ENCODE results near the gene APOD. TPM values are rescaled to one million over a fixed set of nuclear protein-coding genes. Genes with fewer than 3 reads are reported as not detected.

APOD gene
- total RNA-seq (2011; cell fraction: chromatin; rRNA removed; ENCODE audit: low replicate concordance), result 0.42 and 0.58 TPM in 2 replicates
- 1.3 TPM in 2 replicates for total RNA-seq (2011; cell fraction: nucleolus; rRNA removed)
- total RNA-seq (2011; cell fraction: nucleoplasm; rRNA removed), result 0.29 and 1.8 TPM in 2 replicates
- total RNA-seq (2014; rRNA removed), result not detected in 2 replicates
- total RNA-seq (2014; rRNA removed; fragmentation: Illumina TruSeq; extraction: Trizol), result 0.25 and 0.48 TPM in 2 replicates
- 0.18 TPM in 1 of 2 replicates, not detected in the other for total RNA-seq (2015; rRNA removed; fragmentation: Illumina TruSeq; extraction: Trizol)
- 0.33 and 0.83 TPM in 2 replicates for total RNA-seq (2021)
- polyA plus RNA-seq (2011; rRNA removed), result 0.50 TPM in 1 of 2 replicates, not detected in the other
- 0.04 and 0.27 TPM in 2 replicates for polyA plus RNA-seq (2011; cell fraction: cytosol; rRNA removed)
- polyA plus RNA-seq (2011; cell fraction: nucleus; rRNA removed), result 0.11 and 0.21 TPM in 2 replicates
- 0.26 and 1.4 TPM in 2 replicates for polyA plus RNA-seq (2012)
- 0.48 and 0.54 TPM in 2 replicates for polyA plus RNA-seq (2014; fragmentation: Illumina TruSeq; extraction: Trizol)
- polyA plus RNA-seq (2014; fragmentation: Nextera tagmentation; extraction: Ambion mirVana), result under 1 TPM; 0.36 to 0.44 TPM
- 0.32 TPM in 1 of 2 replicates, not detected in the other for polyA plus RNA-seq (2014; rRNA removed)
- polyA minus RNA-seq (2011; rRNA and poly(A)+ RNA removed), result 0.36 and 0.74 TPM in 2 replicates
- polyA minus RNA-seq (2011; cell fraction: cytosol; rRNA and poly(A)+ RNA removed), result not detected in 2 replicates
- polyA minus RNA-seq (2011; cell fraction: nucleus; rRNA and poly(A)+ RNA removed), result not detected in 2 replicates
- percentile 25 among the genes with signal in this experiment for Bru-seq, nascent RNA
- percentile 13 among the genes with signal in this experiment for BruChase-seq, experiment 1, labeled RNA remaining after a 2-hour chase
- percentile 15 among the genes with signal in this experiment for BruChase-seq, experiment 2, labeled RNA remaining after a 6-hour chase
- long read RNA-seq, experiment 1, result 0 reads
- long read RNA-seq, experiment 2, result 0 reads
- long read RNA-seq, experiment 3, result 0 reads

- CTCF ChIA-PET (ENCODE audit: low intra/inter-chr PET ratio), result no interaction called here
- H3K4me2 ChIP-seq (ENCODE audit: insufficient read depth, low read length), result peak within 1 kb of the TSS; percentile 63
- no TSS peak for BruUV-seq (replicated peaks)
- no peaks in the 10 kb centered on the region for H3K36me3 ChIP-seq (ENCODE audit: control insufficient read depth, insufficient read depth, low read length)
- 9% methylated on average over 16 of the region's 16 CpGs for WGBS (ENCODE audit: insufficient coverage, low coverage, missing lambda C conversion rate)
- intact Hi-C loops (cut with micrococcal nuclease), result no loop called here
- peak within 1 kb of the TSS; percentile 90 for H2AFZ ChIP-seq (ENCODE audit: low read depth, low read length)
- peaks cover under 1 to 16% of the 10 kb centered on the region in 2 experiments; a peak in 4 of 5 replicates for H3K4me1 ChIP-seq (replicated peaks in 1 of 2; ENCODE audit: control insufficient read depth in 2 of 2, insufficient read depth in 2 of 2, low read length in 2 of 2)
- H3K27me3 ChIP-seq (ENCODE audit: control insufficient read depth in 2 of 2, insufficient read depth in 2 of 2, low read length in 2 of 2), result peaks cover 13 to 31% of the 10 kb centered on the region in 2 experiments; a peak in 3 of 5 replicates
- no peaks in the 10 kb centered on the region for H3K79me2 ChIP-seq (ENCODE audit: control insufficient read depth, insufficient read depth, low read length)
- H3K27ac ChIP-seq (ENCODE audit: extremely low read depth, low read depth, low read length), result peak within 1 kb of the TSS; percentile 65; the same call in 1 of the 3 replicates
- FAIRE-seq (no peak), ATAC-seq (peak; percentile 65), DNase-seq (ENCODE audit: extremely low read depth in 1 of 4, low spot score in 3 of 4) (peak; percentile 40 to 65 (median 54))
- POLR2A ChIA-PET, result interaction anchor here (0.6 to 1.7 kb wide), 5 partner anchors 10 to 939 kb away, joined by 3 to 6 read pairs (median 3); no protein-coding TSS in a partner anchor
- H4K20me1 ChIP-seq (replicated peaks; ENCODE audit: control insufficient read depth, insufficient read depth, low read length), result no peaks in the 10 kb centered on the region
- no peaks in the 10 kb centered on the region for H3K9me1 ChIP-seq (ENCODE audit: control insufficient read depth, insufficient read depth, low read length)
- no peak within 1 kb of the TSS for H3K4me3 ChIP-seq
- in situ Hi-C loops (cut with MboI), result no loop called here
- H3K9ac ChIP-seq (ENCODE audit: insufficient read depth in 1 of 2, low read depth in 2 of 2, low read length in 2 of 2), result peak within 1 kb of the TSS in 1 of 2 experiments; percentile 73; a peak in 1 of 4 replicates
- no peaks in the 10 kb centered on the region for H3K9me3 ChIP-seq (replicated peaks; ENCODE audit: control insufficient read depth, insufficient read depth, low read depth, low read length)
- peak; percentile 60; the same call in 1 of the 2 replicates for TF ChIP-seq CTBP1 (IDR thresholded peaks at IDR 0.05; ENCODE audit: borderline replicate concordance)
- TF ChIP-seq CEBPZ (IDR thresholded peaks at IDR 0.05; ENCODE audit: borderline replicate concordance, low read depth, low read length), result no peak
- peak; percentile 52 for TF ChIP-seq ARID1B (IDR thresholded peaks at IDR 0.05)
- TF ChIP-seq HDAC1 (IDR thresholded peaks at IDR 0.05), result peak in 1 of 2 experiments; percentile 27; a peak in 1 of 4 replicates
- TF ChIP-seq YBX1 (IDR thresholded peaks at IDR 0.05), result no peak
- TF ChIP-seq, protein P1, sequence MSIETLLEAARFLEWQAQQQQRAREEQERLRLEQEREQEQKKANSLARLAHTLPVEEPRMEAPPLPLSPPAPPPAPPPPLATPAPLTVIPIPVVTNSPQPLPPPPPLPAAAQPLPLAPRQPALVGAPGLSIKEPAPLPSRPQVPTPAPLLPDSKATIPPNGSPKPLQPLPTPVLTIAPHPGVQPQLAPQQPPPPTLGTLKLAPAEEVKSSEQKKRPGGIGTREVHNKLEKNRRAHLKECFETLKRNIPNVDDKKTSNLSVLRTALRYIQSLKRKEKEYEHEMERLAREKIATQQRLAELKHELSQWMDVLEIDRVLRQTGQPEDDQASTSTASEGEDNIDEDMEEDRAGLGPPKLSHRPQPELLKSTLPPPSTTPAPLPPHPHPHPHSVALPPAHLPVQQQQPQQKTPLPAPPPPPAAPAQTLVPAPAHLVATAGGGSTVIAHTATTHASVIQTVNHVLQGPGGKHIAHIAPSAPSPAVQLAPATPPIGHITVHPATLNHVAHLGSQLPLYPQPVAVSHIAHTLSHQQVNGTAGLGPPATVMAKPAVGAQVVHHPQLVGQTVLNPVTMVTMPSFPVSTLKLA (conservative IDR thresholded peaks at IDR 0.05), result 0 out of 4 replicates have a peak, but pooled peaks of 1 of the 2 experiments have one; percentile 30
- peak; percentile 68 for TF ChIP-seq DPF2 (IDR thresholded peaks at IDR 0.05)
- TF ChIP-seq SMARCA4 (IDR thresholded peaks at IDR 0.05), result peak; percentile 48; the same call in 1 of the 2 replicates
- TF ChIP-seq CBFA2T3 (IDR thresholded peaks at IDR 0.05), result peak; percentile 71
- TF ChIP-seq ZKSCAN3 (CRISPR knock-in tag; IDR thresholded peaks at IDR 0.05), result no peak
- TF ChIP-seq, protein P2, sequence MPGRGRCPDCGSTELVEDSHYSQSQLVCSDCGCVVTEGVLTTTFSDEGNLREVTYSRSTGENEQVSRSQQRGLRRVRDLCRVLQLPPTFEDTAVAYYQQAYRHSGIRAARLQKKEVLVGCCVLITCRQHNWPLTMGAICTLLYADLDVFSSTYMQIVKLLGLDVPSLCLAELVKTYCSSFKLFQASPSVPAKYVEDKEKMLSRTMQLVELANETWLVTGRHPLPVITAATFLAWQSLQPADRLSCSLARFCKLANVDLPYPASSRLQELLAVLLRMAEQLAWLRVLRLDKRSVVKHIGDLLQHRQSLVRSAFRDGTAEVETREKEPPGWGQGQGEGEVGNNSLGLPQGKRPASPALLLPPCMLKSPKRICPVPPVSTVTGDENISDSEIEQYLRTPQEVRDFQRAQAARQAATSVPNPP (IDR thresholded peaks at IDR 0.05; ENCODE audit: borderline replicate concordance, insufficient read depth, insufficient read length), result no peak
- no peak for TF ChIP-seq ZNF24 (IDR thresholded peaks at IDR 0.05)
Measured at GRCh38 chr3:195583831-195584542, at the start of gene APOD. TSS of gene APOD (minus strand) at chr3:195583940. CDS start at chr3:195579461, 4,479 bp downstream.
